Measurements from ENCODE around the gene NIPAL1.

DNA sequence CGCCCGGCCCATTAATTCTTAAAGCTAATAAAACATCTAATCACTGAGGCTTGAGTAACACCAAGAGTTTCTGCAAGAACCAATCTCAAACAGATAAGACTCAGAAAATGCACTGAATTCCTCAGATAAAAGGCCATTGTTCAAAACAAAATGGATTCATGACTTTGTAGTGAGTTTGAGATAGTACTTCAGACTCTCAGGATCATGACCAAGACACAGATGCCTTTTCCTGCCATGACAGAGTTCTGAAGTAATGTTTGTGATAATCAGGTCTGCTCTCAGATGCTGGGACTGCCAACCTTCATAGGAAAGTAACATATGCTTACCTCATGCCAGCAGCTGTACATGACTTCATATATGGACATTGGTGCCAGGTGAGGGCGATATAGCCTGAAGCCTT, 54.6 kb downstream of the NIPAL1 start:
- TF ChIP-seq CTCF (IDR thresholded peaks at IDR 0.05) (no peak), POLR2AphosphoS5 (IDR thresholded peaks at IDR 0.05) (no peak), POLR2A (IDR thresholded peaks at IDR 0.05; ENCODE audit: low read depth) (no peak)
